Right renal cortex interstitium (tissue), 3 donors: ENCODE measurements around the gene ATF3. TPM values are rescaled to one million over a fixed set of nuclear protein-coding genes. Genes with fewer than 3 reads are reported as not detected.
"Not testable (repeated sequence)": the region's sequence is repeated elsewhere in the genome, so short reads cannot be mapped to it uniquely, and the experiment has no call there.

ENCODE experiments used
- DNase-seq, 3 donors: peaks; one replicate each; pipeline ENCODE4 v3.0.0-alpha.2; 2013; ENCODE audit warnings: low read depth in 3 of 3, low spot score in 2 of 3
- polyA plus RNA-seq, 3 donors: library from polyadenylated mRNA; unstranded; fragments of 120-200 nt; gene quantifications; one replicate each; pipeline ENCODE4 v1.2.1, GENCODE V29; 2013; ENCODE audit not compliant: insufficient read length in 3 of 3

ATF3 gene
- polyA plus RNA-seq, 3 donors: 8.0 to 44.0 (median 13.3) TPM

- no peak for DNase-seq
These were observed 16.5 kb downstream of the ATF3 start for GRCh38 chr1:212624976-212625501.

- DNase-seq: no peak
These were observed 17.4 kb downstream of the ATF3 start for GRCh38 chr1:212625781-212626450.

- no peak for DNase-seq
These were observed 19.5 kb downstream of the ATF3 start for GRCh38 chr1:212628046-212628445.

GRCh38 chr1:212628813-212629415, 20.4 kb downstream of the ATF3 start:
- no peak for DNase-seq

GRCh38 chr1:212629450-212630157, 21.0 kb downstream of the ATF3 start:
- DNase-seq: no peak

GRCh38 chr1:212630158-212630900, 21.8 kb downstream of the ATF3 start:
- DNase-seq: no peak

GRCh38 chr1:212633161-212633560, 24.6 kb downstream of the ATF3 start:
- no peak for DNase-seq

GRCh38 chr1:212634252-212634651, 25.7 kb downstream of the ATF3 start:
- DNase-seq: no peak

- DNase-seq: no peak
These were observed 26.6 kb downstream of the ATF3 start for GRCh38 chr1:212635141-212635631.

- no peak for DNase-seq
These were observed 29.3 kb downstream of the ATF3 start for GRCh38 chr1:212637902-212638301.

GRCh38 chr1:212638492-212639151, 30.1 kb downstream of the ATF3 start:
- no peak for DNase-seq

- DNase-seq: not testable (repeated sequence)
These were observed 31.0 kb downstream of the ATF3 start for GRCh38 chr1:212639524-212639923.

GRCh38 chr1:212640223-212640878, 31.8 kb downstream of the ATF3 start:
- no peak for DNase-seq

- no peak for DNase-seq
These were observed 33.4 kb downstream of the ATF3 start for GRCh38 chr1:212641956-212642355.

GRCh38 chr1:212643877-212644276, 35.3 kb downstream of the ATF3 start:
- no peak for DNase-seq

- DNase-seq: no peak
These were observed 36.4 kb downstream of the ATF3 start for GRCh38 chr1:212644866-212645545.

GRCh38 chr1:212645546-212646543, 37.3 kb downstream of the ATF3 start:
- no peak for DNase-seq

- DNase-seq: no peak
These were observed 38.0 kb downstream of the ATF3 start for GRCh38 chr1:212646588-212646987.
